Fibroblast of skin of abdomen (primary cell): ENCODE measurements around the gene C5orf58.

Source experiments
- DNase-seq: peaks from one replicate; pipeline ENCODE4 v3.0.0-alpha.2; 2013

The C5orf58 gene

DNA sequence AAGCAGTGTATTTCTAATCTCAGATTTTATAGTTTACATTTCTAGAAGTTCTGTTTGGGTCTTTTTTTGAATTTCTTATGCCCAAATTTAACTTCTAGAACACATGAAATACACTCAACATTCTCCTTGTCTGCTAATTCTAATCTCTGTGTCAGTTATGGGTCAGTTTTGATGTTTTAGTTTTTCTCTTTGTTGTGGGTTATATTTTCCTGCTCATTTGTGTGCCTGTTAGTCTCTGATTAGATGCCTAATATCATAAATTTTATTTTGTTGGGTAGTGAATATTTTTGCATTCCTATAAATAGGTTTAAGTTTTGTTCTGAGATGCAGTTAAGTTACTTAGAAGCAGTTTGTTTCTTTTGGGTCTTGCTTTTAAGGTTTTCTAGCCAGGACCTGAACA is 52.4 kb downstream of the C5orf58 start:
- no peak for DNase-seq

DNA sequence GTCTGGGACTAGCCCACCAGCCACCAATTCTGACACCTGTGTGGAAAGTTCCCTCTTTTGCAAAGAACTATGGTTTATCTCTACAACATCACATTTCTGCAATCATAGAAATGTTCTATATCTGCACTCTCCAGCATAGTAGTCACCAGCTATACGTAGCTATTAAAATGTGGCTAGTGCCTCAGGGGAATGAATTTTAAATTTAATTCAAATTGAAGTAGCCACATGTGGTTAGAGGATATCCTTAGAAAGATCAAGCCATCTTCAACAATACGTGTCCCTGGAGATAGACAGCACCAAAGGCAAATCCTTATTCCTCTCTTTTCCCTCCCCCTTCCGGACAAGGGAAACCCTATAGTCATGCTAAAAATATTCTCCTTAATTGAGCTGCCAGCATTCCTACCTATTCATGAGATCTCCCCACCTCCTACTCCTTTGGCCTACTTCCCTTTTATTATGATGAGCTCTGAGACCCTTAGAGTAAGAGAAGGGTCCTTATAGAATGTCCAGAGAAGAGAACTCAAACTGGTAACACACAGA is 53.7 kb downstream of the C5orf58 start:
- no peak for DNase-seq

- DNase-seq = no peak
Observed at GRCh38 chr5:170287532-170287931, 54.7 kb downstream of the C5orf58 start.

GRCh38 chr5:170288151-170288550 is 55.4 kb downstream of the C5orf58 start:
- DNase-seq = no peak

DNA sequence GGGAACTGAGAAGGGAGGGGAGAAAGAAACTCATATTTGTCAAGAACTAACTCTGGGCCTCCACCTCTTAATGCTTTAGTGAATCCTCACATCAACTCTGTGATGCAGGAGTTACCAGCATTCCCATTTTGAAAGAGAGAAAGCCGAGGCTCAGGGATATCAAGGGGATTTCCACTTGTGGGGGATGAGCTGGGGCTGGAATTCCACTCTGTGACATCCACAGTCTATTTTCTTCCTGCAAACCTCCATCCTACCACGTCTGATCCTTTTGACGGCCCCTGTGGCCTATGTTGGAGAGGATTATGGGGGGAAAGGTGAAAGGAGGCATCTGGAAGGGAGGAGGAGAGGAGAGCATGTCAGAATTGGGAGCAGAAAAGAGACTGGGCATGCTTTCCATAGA is 55.8 kb downstream of the C5orf58 start:
- DNase-seq = no peak

DNA sequence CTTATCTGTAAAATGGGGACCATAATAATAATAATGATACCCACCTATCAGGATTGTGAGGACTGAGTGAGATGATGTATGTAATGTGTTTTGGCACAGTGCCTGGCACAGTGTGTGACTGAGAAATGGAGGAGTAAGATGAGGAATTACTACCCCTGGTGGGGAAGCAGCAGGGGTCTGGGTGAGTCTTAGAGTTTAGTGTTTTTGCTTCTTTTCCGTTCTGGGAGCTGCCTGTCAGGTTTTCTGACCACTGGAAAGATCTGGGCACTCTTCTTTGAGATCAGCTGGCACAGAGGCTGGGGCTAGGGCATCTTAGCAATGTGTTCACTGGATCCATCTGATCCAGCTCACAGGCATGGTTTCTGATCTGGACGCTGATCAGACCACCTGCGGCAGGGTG is 56.3 kb downstream of the C5orf58 start:
- no peak for DNase-seq

- DNase-seq = no peak
Observed at GRCh38 chr5:170289764-170290163, 57.0 kb downstream of the C5orf58 start.

DNA sequence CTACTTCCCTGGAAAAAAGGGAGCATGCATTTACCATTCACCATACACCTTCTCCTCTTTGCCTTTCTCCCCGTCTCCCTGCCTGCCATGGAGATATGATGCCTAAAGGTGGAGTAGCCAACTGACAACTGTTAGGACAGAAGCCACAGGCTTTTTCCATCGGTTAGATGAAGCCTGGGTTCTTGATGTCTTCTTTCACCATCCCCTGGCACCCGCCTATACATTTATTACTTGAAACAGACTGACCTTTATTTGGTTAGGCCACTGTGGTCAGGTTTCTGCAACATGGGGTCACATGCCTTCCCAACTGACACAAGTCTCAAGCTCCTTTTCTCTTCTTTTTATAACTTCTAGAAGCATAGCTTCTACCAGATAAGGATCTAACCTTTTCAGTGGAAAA is 57.7 kb downstream of the C5orf58 start:
- DNase-seq = no peak

GRCh38 chr5:170292179-170293104 is 59.7 kb downstream of the C5orf58 start:
- no peak for DNase-seq

GRCh38 chr5:170293273-170293672 is 60.5 kb downstream of the C5orf58 start:
- DNase-seq = no peak

DNA sequence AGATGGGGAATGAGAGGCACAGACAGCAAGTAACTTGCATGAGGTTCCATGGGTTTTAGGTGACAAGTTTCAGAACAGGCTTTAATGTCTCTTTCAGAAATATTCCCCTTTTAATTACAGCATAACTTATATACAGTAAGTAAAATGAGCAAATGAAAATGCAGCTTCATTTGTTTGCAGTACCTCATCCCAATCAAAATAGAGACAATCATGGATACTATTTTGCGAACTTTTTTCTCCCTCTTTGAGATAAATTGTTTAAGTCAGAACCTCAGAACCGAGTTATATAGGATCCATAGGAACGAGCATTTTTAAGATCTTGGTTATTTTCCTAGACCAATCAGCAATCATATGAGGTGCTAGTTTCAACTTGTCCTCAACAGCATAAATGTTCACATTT is 61.3 kb downstream of the C5orf58 start:
- no peak for DNase-seq

DNA sequence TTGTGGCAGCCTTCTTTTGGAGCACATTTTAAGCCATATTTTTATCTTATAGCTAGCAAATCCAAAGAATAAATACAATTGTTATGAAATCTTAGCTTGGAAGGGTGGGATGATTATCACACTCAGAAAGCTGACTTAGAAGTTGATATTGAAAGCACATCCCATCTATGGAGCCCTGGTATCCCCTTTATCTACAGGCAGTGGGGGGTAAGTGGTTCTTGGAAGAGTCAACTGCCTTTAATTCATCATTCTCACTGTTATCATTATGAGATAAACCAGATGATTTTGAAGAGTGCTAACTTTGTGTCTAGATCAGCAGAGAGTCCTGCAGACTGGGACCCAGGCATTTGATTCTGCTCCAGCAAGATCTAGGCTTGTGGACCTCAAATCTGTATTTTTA is 61.8 kb downstream of the C5orf58 start:
- no peak for DNase-seq
